ENCODE measurements around the gene KCTD5.

- TF ChIP-seq CTCF (IDR thresholded peaks at IDR 0.05) (no peak), EP300 (IDR thresholded peaks at IDR 0.05) (no peak)
These were observed 22.6 kb downstream of the KCTD5 start for GRCh38 chr16:2704983-2705275.

All from gastroesophageal sphincter (tissue), 3 donors.